HCT116 (cell line): ENCODE measurements around the gene TCF7. TPM values are rescaled to one million over a fixed set of nuclear protein-coding genes. Genes with fewer than 3 reads are reported as not detected.

Experiments
- ATAC-seq: fragments of 200-7000 bp; cut with Tn5 transposase; 2 replicates; pipeline ENCODE4 v1.9.1; 2020; ENCODE audit warnings: mild to moderate bottlenecking, moderate library complexity
- BruUV-seq: library from RNA; stranded (reverse); fragments of 400-500 nt; replicated peaks from 2 replicates; lab custom pipeline; 2021; lab: Mats Ljungman, UMichigan
- CTCF ChIA-PET: fragments of 300-600 bp; sonication (Branson Sonifier 250); formaldehyde crosslinking; loops from one replicate; lab custom pipeline; 2021; ENCODE audit warnings: antibody characterized with exemption; lab: Charles Lee
- POLR2A ChIA-PET: fragments of 300-600, 350-600 bp; sonication (Branson Sonifier 250); formaldehyde crosslinking; loops from one replicate; lab custom pipeline; 2021; ENCODE audit warnings: antibody characterized with exemption; lab: Charles Lee
- RAD21 ChIA-PET, 2 experiments: fragments of 300-600 bp; sonication (Branson Sonifier 250); formaldehyde crosslinking; loops; one replicate each; lab custom pipeline; 2023; ENCODE audit warnings: low total read pairs in 2 of 2; ENCODE audit not compliant: uncharacterized antibody in 2 of 2, unreplicated experiment in 2 of 2, low non-redundant PET in 1 of 2; lab: Charles Lee
- DNase-seq: peaks from one replicate; pipeline ENCODE4 v3.0.0-alpha.2; 2010; ENCODE audit warnings: low read depth, low spot score
- H2AFZ ChIP-seq: fragments of 200-600 bp; shearing (Covaris generic), sonication (generic); 2 replicates; pipeline ENCODE4 v1.6.1; 2017; ENCODE audit warnings: low read depth, mixed run types, mixed read lengths, antibody characterized with exemption, low read length; ENCODE audit not compliant: poor library complexity, severe bottlenecking
- H3K27ac ChIP-seq: 2 replicates; pipeline ENCODE4 v1.5.1; 2012; ENCODE audit warnings: low read depth, low read length
- H3K27me3 ChIP-seq: fragments of 200-600 bp; sonication (generic); 2 replicates; pipeline ENCODE4 v1.6.1; 2016; ENCODE audit warnings: mixed run types, low read length, mixed read lengths; ENCODE audit not compliant: insufficient read depth
- H3K36me3 ChIP-seq, 2 experiments: fragments of 200-500 bp in 1 of 2; fragments of 200-600 bp in 1 of 2; sonication (Bioruptor generic) in 1 of 2; sonication (generic) in 1 of 2; 2 replicates each; pipeline versions ENCODE4 v1.5.1 to v1.6.1; 2014 to 2016; ENCODE audit warnings: low read length in 2 of 2, inconsistent platforms in 1 of 2, mixed read lengths in 1 of 2, mixed run types in 1 of 2; ENCODE audit not compliant: insufficient read depth in 2 of 2, control insufficient read depth in 1 of 2
- H3K4me1 ChIP-seq, 2 experiments: fragments of 200-600 bp in 1 of 2; sonication (generic) in 1 of 2; 2 replicates each; pipeline versions ENCODE4 v1.5.1 to v1.6.1; 2012 to 2017; ENCODE audit warnings: low read length in 2 of 2, inconsistent platforms in 1 of 2, mild to moderate bottlenecking in 1 of 2, mixed read lengths in 1 of 2, mixed run types in 1 of 2, moderate library complexity in 1 of 2; ENCODE audit not compliant: insufficient read depth in 2 of 2, control insufficient read depth in 1 of 2
- H3K4me2 ChIP-seq: fragments of 200-600 bp; sonication (generic); 2 replicates; pipeline ENCODE4 v1.6.1; 2017; ENCODE audit warnings: mixed run types, low read length, mixed read lengths
- H3K4me3 ChIP-seq, 2 experiments: fragments of 200-600 bp in 1 of 2; sonication (generic) in 1 of 2; replicated peaks in 1 of 2; 2 replicates each; pipeline ENCODE4 v1.5.1; 2011 to 2016; ENCODE audit warnings: low read length in 2 of 2, control low read depth in 1 of 2, low read depth in 1 of 2, mild to moderate bottlenecking in 1 of 2, mixed read lengths in 1 of 2, mixed run types in 1 of 2
- H3K79me2 ChIP-seq: fragments of 200-600 bp; sonication (generic); 2 replicates; pipeline ENCODE4 v1.6.1; 2017; ENCODE audit warnings: mild to moderate bottlenecking, mixed run types, low read length, moderate library complexity, mixed read lengths; ENCODE audit not compliant: insufficient read depth
- H3K9ac ChIP-seq: fragments of 200-600 bp; sonication (generic); 2 replicates; pipeline ENCODE4 v1.6.1; 2016; ENCODE audit warnings: low read length, mixed read lengths
- H3K9me2 ChIP-seq: fragments of 200-600 bp; sonication (generic), shearing (Covaris generic); 2 replicates; pipeline ENCODE4 v1.6.1; 2017; ENCODE audit warnings: mixed run types, mild to moderate bottlenecking, moderate library complexity; ENCODE audit not compliant: insufficient read depth
- H3K9me3 ChIP-seq, 2 experiments: fragments of 200-500 bp in 1 of 2; fragments of 200-600 bp in 1 of 2; sonication (Bioruptor generic) in 1 of 2; sonication (generic) in 1 of 2; 2 replicates each; pipeline ENCODE4 v1.6.1; 2014 to 2017; ENCODE audit warnings: low read length in 2 of 2, mixed read lengths in 2 of 2, inconsistent platforms in 1 of 2, low read depth in 1 of 2, mild to moderate bottlenecking in 1 of 2, mixed run types in 1 of 2, moderate library complexity in 1 of 2; ENCODE audit not compliant: control insufficient read depth in 1 of 2, insufficient read depth in 1 of 2
- H4K20me1 ChIP-seq: fragments of 200-600 bp; sonication (generic), shearing (Covaris generic); 2 replicates; pipeline ENCODE4 v1.6.1; 2017; ENCODE audit warnings: mixed run types, mild to moderate bottlenecking, moderate library complexity; ENCODE audit not compliant: insufficient read depth
- ATF3 ChIP-seq: IDR thresholded peaks from 2 replicates; pipeline ENCODE4 v1.6.1; 2012
- CBX3 ChIP-seq: IDR thresholded peaks from 2 replicates; pipeline ENCODE4 v1.6.1; 2012; ENCODE audit warnings: low read depth
- CEBPB ChIP-seq: IDR thresholded peaks from 2 replicates; pipeline ENCODE4 v1.6.1; 2012; ENCODE audit warnings: low read depth
- CTCF ChIP-seq, 3 experiments: fragments of 200-600 bp in 1 of 3; sonication (generic) in 1 of 3; IDR thresholded peaks in 2 of 3; conservative IDR thresholded peaks in 1 of 3; 2 replicates each; pipeline ENCODE4 v1.5.1; 2012 to 2017; ENCODE audit warnings: low read depth in 2 of 3, low read length in 2 of 3, antibody characterized with exemption in 1 of 3, borderline replicate concordance in 1 of 3, control low read depth in 1 of 3, mild to moderate bottlenecking in 1 of 3, mixed read lengths in 1 of 3, mixed run types in 1 of 3, moderate library complexity in 1 of 3; ENCODE audit not compliant: insufficient read depth in 1 of 3
- EZH2 ChIP-seq: fragments of 200-600 bp; sonication (generic); IDR thresholded peaks from 2 replicates; pipeline ENCODE4 v1.6.1; 2017; ENCODE audit warnings: antibody characterized with exemption, mixed run types
- FOSL1 ChIP-seq: IDR thresholded peaks from 2 replicates; pipeline ENCODE4 v1.6.1; 2012; ENCODE audit warnings: low read depth
- MAX ChIP-seq: IDR thresholded peaks from 2 replicates; pipeline ENCODE4 v1.6.1; 2012
- POLR2A ChIP-seq: IDR thresholded peaks from 2 replicates; pipeline ENCODE4 v1.7.0; 2011; ENCODE audit warnings: borderline replicate concordance; ENCODE audit not compliant: insufficient read depth, insufficient read length; ENCODE audit errors: extremely low read depth
- RAD21 ChIP-seq: IDR thresholded peaks from 2 replicates; pipeline ENCODE4 v1.6.1; 2012; ENCODE audit warnings: low read depth, mild to moderate bottlenecking
- SIN3A ChIP-seq: IDR thresholded peaks from 2 replicates; pipeline ENCODE4 v1.6.1; 2012; ENCODE audit warnings: low read depth
- SP1 ChIP-seq: IDR thresholded peaks from 2 replicates; pipeline ENCODE4 v1.6.1; 2012; ENCODE audit warnings: low read depth
- TCF7L2 ChIP-seq: IDR thresholded peaks from 2 replicates; pipeline ENCODE4 v1.7.0; 2011; ENCODE audit warnings: borderline replicate concordance, inconsistent platforms; ENCODE audit not compliant: insufficient read depth, insufficient read length; ENCODE audit errors: extremely low read depth
- YY1 ChIP-seq: IDR thresholded peaks from 2 replicates; pipeline ENCODE4 v1.6.1; 2011; ENCODE audit warnings: low read length, low read depth, moderate library complexity, mild to moderate bottlenecking; ENCODE audit not compliant: insufficient replicate concordance; ENCODE audit errors: extremely low read depth
- ZFX ChIP-seq: fragments of 450-650 bp; IDR thresholded peaks from 2 replicates; pipeline ENCODE4 v1.6.1; 2017
- ZNF274 ChIP-seq: fragments of 200-500 bp; sonication (Bioruptor generic); IDR thresholded peaks from 2 replicates; pipeline ENCODE4 v1.6.1; 2014; ENCODE audit warnings: mild to moderate bottlenecking, low read depth, low read length, inconsistent platforms
- intact Hi-C: fragments of 100-400 bp; cut with micrococcal nuclease; formaldehyde crosslinking; loops from 2 replicates; pipeline ENCODE4 v1.10.0; 2022
- total RNA-seq: library from RNA; stranded (reverse); gene quantifications from one replicate; pipeline ENCODE4 v1.2.1, GENCODE V29; 2021; ENCODE audit not compliant: unreplicated experiment
- TF ChIP-seq, protein P1 (sequence below): IDR thresholded peaks from 2 replicates; pipeline ENCODE4 v1.6.1; 2011; ENCODE audit warnings: mild to moderate bottlenecking, low read length, moderate library complexity; ENCODE audit not compliant: insufficient replicate concordance; ENCODE audit errors: extremely low read depth

Gene TCF7
- total RNA-seq, 1 experiment from 2014 or later = 17.8 TPM

- TF ChIP-seq ATF3 = no peak
- TF ChIP-seq SP1 = no peak
- TF ChIP-seq EZH2 = no peak
- TF ChIP-seq FOSL1 = no peak
- TF ChIP-seq POLR2A = no peak
- TF ChIP-seq MAX = no peak
- TF ChIP-seq, all 23 proteins: peak for 0
Measured at GRCh38 chr5:134099939-134100282, 14.6 kb upstream of the TCF7 start (continued).

GRCh38 chr5:134100283-134101091 lies 14.0 kb upstream of the TCF7 start:
- Histone ChIP-seq H3K9me3 (no peaks in the 10 kb centered on the region), H3K27me3 (no peaks in the 10 kb centered on the region), H3K27ac (no peak overlapping the region), H3K9ac (no peak overlapping the region), H3K79me2 (no peaks in the 10 kb centered on the region), H3K9me2 (no peaks in the 10 kb centered on the region), H3K4me2 (no peak overlapping the region), H2AFZ (no peak overlapping the region), H3K4me3 (no peak overlapping the region)
- no TSS peak for BruUV-seq
- RAD21 ChIA-PET = no interaction called here
- no peak for TF ChIP-seq MAX
- no peak for TF ChIP-seq ZFX
- TF ChIP-seq CTCF (IDR thresholded peaks at IDR 0.05 in 2 of 3, conservative IDR thresholded peaks at IDR 0.05 in 1 of 3; ENCODE audit: borderline replicate concordance in 1 of 3, insufficient read depth in 1 of 3, low read depth in 2 of 3, low read length in 2 of 3) = no peak
- TF ChIP-seq, protein P1, sequence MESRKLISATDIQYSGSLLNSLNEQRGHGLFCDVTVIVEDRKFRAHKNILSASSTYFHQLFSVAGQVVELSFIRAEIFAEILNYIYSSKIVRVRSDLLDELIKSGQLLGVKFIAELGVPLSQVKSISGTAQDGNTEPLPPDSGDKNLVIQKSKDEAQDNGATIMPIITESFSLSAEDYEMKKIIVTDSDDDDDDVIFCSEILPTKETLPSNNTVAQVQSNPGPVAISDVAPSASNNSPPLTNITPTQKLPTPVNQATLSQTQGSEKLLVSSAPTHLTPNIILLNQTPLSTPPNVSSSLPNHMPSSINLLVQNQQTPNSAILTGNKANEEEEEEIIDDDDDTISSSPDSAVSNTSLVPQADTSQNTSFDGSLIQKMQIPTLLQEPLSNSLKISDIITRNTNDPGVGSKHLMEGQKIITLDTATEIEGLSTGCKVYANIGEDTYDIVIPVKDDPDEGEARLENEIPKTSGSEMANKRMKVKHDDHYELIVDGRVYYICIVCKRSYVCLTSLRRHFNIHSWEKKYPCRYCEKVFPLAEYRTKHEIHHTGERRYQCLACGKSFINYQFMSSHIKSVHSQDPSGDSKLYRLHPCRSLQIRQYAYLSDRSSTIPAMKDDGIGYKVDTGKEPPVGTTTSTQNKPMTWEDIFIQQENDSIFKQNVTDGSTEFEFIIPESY = no peak
- TF ChIP-seq TCF7L2 = no peak
- no peak for TF ChIP-seq FOSL1
- no peak for TF ChIP-seq YY1
- no peak for TF ChIP-seq ZNF274
- TF ChIP-seq SIN3A = no peak
- no peak for TF ChIP-seq EZH2
- no peak for TF ChIP-seq SP1
- no peak for TF ChIP-seq CEBPB
- TF ChIP-seq RAD21 = no peak
- TF ChIP-seq CBX3 = no peak
- TF ChIP-seq, all 23 proteins: peak for 0
- ChIA-PET CTCF (interaction anchor here (1.2 to 3.9 kb wide), 3 partner anchors 11 to 487 kb away, joined by 3 to 14 read pairs (median 4); no protein-coding TSS in a partner anchor), POLR2A (no interaction called here)
- Histone ChIP-seq H4K20me1 (no peaks in the 10 kb centered on the region), H3K36me3 (no peaks in the 10 kb centered on the region), H3K4me1 (peaks cover 0 to 13% of the 10 kb centered on the region in 2 experiments; a peak in 1 of 4 replicates)
- ATAC-seq (no peak), DNase-seq (no peak)
- intact Hi-C loops = loop anchor here (5.0 kb wide), 2 partner anchors 63 to 187 kb away; no protein-coding TSS in a partner anchor
